ENCODE data around the gene CXCR2.

DNA sequence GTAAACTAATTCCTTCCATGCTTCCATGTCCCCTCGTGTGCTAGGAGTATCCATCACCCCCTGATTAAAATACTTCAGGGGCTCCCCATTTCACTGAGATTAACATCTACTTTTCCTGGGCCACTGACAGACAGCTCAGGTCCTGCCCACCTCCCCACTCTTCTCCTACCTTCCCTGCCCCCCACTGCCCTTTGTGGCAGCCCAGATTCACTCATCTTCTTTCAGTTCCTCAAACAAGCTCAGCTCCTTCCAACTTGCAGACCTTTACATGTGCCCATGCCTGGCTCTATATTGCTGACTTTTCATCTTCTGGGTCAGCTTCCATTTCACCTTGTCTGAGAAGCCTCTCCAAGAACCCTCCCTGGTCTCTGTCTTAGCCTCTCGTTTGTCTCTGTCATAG lies 44.8 kb upstream of the CXCR2 start:
- TF ChIP-seq, protein P1, sequence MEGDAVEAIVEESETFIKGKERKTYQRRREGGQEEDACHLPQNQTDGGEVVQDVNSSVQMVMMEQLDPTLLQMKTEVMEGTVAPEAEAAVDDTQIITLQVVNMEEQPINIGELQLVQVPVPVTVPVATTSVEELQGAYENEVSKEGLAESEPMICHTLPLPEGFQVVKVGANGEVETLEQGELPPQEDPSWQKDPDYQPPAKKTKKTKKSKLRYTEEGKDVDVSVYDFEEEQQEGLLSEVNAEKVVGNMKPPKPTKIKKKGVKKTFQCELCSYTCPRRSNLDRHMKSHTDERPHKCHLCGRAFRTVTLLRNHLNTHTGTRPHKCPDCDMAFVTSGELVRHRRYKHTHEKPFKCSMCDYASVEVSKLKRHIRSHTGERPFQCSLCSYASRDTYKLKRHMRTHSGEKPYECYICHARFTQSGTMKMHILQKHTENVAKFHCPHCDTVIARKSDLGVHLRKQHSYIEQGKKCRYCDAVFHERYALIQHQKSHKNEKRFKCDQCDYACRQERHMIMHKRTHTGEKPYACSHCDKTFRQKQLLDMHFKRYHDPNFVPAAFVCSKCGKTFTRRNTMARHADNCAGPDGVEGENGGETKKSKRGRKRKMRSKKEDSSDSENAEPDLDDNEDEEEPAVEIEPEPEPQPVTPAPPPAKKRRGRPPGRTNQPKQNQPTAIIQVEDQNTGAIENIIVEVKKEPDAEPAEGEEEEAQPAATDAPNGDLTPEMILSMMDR (IDR thresholded peaks at IDR 0.05), result no peak
- TF ChIP-seq POLR2AphosphoS5 (IDR thresholded peaks at IDR 0.05) (no peak), POLR2A (IDR thresholded peaks at IDR 0.05) (no peak)
